A549 (cell line): ENCODE data around the gene SNAP29. TPM values are rescaled to one million over a fixed set of nuclear protein-coding genes. Genes with fewer than 3 reads are reported as not detected.

ENCODE experiments used
- ATAC-seq, 2 experiments: fragments of 200-7000 bp in 1 of 2; fragments of >200 bp in 1 of 2; cut with Nextera tagmentation in 1 of 2; cut with Tn5 transposase in 1 of 2; 3 replicates each; pipeline versions ENCODE4 v1.8.0 to v1.9.1; 2018 to 2020; ENCODE audit warnings: mild to moderate bottlenecking in 1 of 2, moderate library complexity in 1 of 2
- CTCF ChIA-PET: fragments of 300-600 bp; sonication (Branson Sonifier 250); formaldehyde crosslinking; extraction: SDS; loops from one replicate; lab custom pipeline; 2021; ENCODE audit warnings: antibody characterized with exemption, inconsistent platforms; lab: Yijun Ruan, JAX
- POLR2A ChIA-PET: fragments of 350-600 bp; formaldehyde crosslinking; extraction: SDS; loops from one replicate; lab custom pipeline; 2021; ENCODE audit warnings: antibody characterized with exemption, inconsistent platforms; lab: Yijun Ruan, JAX
- DNase-seq, 2 experiments: peaks; one replicate each; pipeline versions ENCODE4 v3.0.0 to v3.0.0-alpha.2; 2011 to 2016; ENCODE audit warnings: low read depth in 1 of 2, low spot score in 1 of 2
- FAIRE-seq: peaks from 2 replicates; lab custom pipeline; 2011; peaks lifted over from hg19 to GRCh38; lab: Jason Lieb, UNC
- H3K27ac ChIP-seq, 2 experiments: fragments of >200 bp; sonication (Bioruptor Twin); formaldehyde crosslinking; 3 replicates each; pipeline ENCODE4 v1.5.1; 2016 to 2017
- H3K4me1 ChIP-seq: fragments of >200 bp; sonication (Bioruptor Twin); formaldehyde crosslinking; 3 replicates; pipeline ENCODE4 v1.6.1; 2016
- H3K4me2 ChIP-seq: fragments of >200 bp; sonication (Bioruptor Twin); formaldehyde crosslinking; 3 replicates; pipeline ENCODE4 v1.6.1; 2016
- H3K4me3 ChIP-seq: fragments of >200 bp; sonication (Bioruptor Twin); formaldehyde crosslinking; 3 replicates; pipeline ENCODE4 v1.5.1; 2016
- H3K9me3 ChIP-seq: fragments of >200 bp; sonication (Bioruptor Twin); formaldehyde crosslinking; 3 replicates; pipeline ENCODE4 v1.6.1; 2016
- CBX2 ChIP-seq: fragments of 200-600 bp; sonication (generic); IDR thresholded peaks from 2 replicates; pipeline ENCODE4 v1.6.1; 2016; ENCODE audit warnings: low read depth, mild to moderate bottlenecking, borderline replicate concordance
- CBX8 ChIP-seq: fragments of 200-600 bp; sonication (generic); IDR thresholded peaks from 2 replicates; pipeline ENCODE4 v1.6.1; 2016
- CEBPB ChIP-seq, 2 experiments: fragments of >200 bp in 1 of 2; sonication (Bioruptor Twin) in 1 of 2; formaldehyde crosslinking in 1 of 2; IDR thresholded peaks; 2 replicates each; pipeline ENCODE4 v1.6.1; 2012 to 2016
- CHD2 ChIP-seq: fragments of 150-350 bp; IDR thresholded peaks from 2 replicates; pipeline ENCODE4 v1.6.1; 2014; ENCODE audit warnings: low read length; ENCODE audit not compliant: partially characterized antibody
- CHD4 ChIP-seq: fragments of 200-600 bp; sonication (generic); IDR thresholded peaks from 2 replicates; pipeline ENCODE4 v1.6.1; 2016; ENCODE audit warnings: antibody characterized with exemption, mild to moderate bottlenecking, borderline replicate concordance
- EHF ChIP-seq: fragments of 250-450 bp; sonication (Bioruptor Pico); IDR thresholded peaks from 2 replicates; pipeline ENCODE4 v1.5.0; 2020; ENCODE audit warnings: mild to moderate bottlenecking
- EP300 ChIP-seq, 2 experiments: fragments of >200 bp; sonication (Bioruptor Twin); formaldehyde crosslinking; IDR thresholded peaks; 2 replicates in 1 of 2; 3 replicates in 1 of 2; pipeline ENCODE4 v1.6.1; 2016 to 2017
- FOSB ChIP-seq: fragments of 250-450 bp; sonication (Bioruptor Pico); IDR thresholded peaks from 2 replicates; pipeline ENCODE4 v1.5.0; 2020; ENCODE audit warnings: mild to moderate bottlenecking, moderate library complexity
- FOSL2 ChIP-seq, 2 experiments: fragments of 450-650 bp in 1 of 2; fragments of >200 bp in 1 of 2; sonication (Bioruptor Twin) in 1 of 2; formaldehyde crosslinking; IDR thresholded peaks; 2 replicates each; pipeline versions ENCODE4 v1.5.0 to v1.6.1; 2016 to 2020; ENCODE audit warnings: mild to moderate bottlenecking in 1 of 2, moderate library complexity in 1 of 2
- HDAC2 ChIP-seq: fragments of 200-600 bp; sonication (generic); IDR thresholded peaks from 2 replicates; pipeline ENCODE4 v1.6.1; 2016
- HOXA7 ChIP-seq: fragments of 250-450 bp; sonication (Bioruptor Pico); IDR thresholded peaks from 2 replicates; pipeline ENCODE4 v1.5.0; 2020; ENCODE audit warnings: mild to moderate bottlenecking, moderate library complexity
- HOXB13 ChIP-seq: fragments of 250-450 bp; sonication (Bioruptor Pico); IDR thresholded peaks from 2 replicates; pipeline ENCODE4 v1.5.0; 2020; ENCODE audit warnings: low read depth, mild to moderate bottlenecking, moderate library complexity
- HOXB5 ChIP-seq: fragments of 250-450 bp; sonication (Bioruptor Pico); IDR thresholded peaks from 2 replicates; pipeline ENCODE4 v1.5.0; 2020; ENCODE audit warnings: mild to moderate bottlenecking, moderate library complexity
- JUN ChIP-seq, 2 experiments: fragments of >200 bp; sonication (Bioruptor Twin); formaldehyde crosslinking; IDR thresholded peaks; 2 replicates in 1 of 2; 3 replicates in 1 of 2; pipeline ENCODE4 v1.6.1; 2016 to 2017
- JUNB ChIP-seq: fragments of >200 bp; sonication (Bioruptor Twin); formaldehyde crosslinking; IDR thresholded peaks from 2 replicates; pipeline ENCODE4 v1.6.1; 2016
- KDM1A ChIP-seq: fragments of 200-600 bp; sonication (generic); IDR thresholded peaks from 2 replicates; pipeline ENCODE4 v1.6.1; 2016; ENCODE audit warnings: low read depth, mild to moderate bottlenecking
- KDM5A ChIP-seq: fragments of 200-600 bp; sonication (generic); IDR thresholded peaks from 2 replicates; pipeline ENCODE4 v1.6.1; 2016; ENCODE audit warnings: antibody characterized with exemption, mild to moderate bottlenecking
- MAZ ChIP-seq: fragments of 150-350 bp; IDR thresholded peaks from 2 replicates; pipeline ENCODE4 v1.6.1; 2014; ENCODE audit warnings: antibody characterized with exemption, low read depth, low read length, borderline replicate concordance
- MYC ChIP-seq: IDR thresholded peaks from 2 replicates; pipeline ENCODE4 v1.6.1; 2012; ENCODE audit warnings: mild to moderate bottlenecking, inconsistent platforms, low read length, improper control_type of control experiment, borderline replicate concordance
- NFE2L2 ChIP-seq: fragments of 150-350 bp; conservative IDR thresholded peaks from 2 replicates; pipeline ENCODE4 v1.6.1; 2014; ENCODE audit warnings: low read length
- NPAS2 ChIP-seq: fragments of 250-450 bp; sonication (Bioruptor Pico); IDR thresholded peaks from 2 replicates; pipeline ENCODE4 v1.8.0; 2022; ENCODE audit warnings: mild to moderate bottlenecking, moderate library complexity, borderline replicate concordance
- POLR2A ChIP-seq: IDR thresholded peaks from 2 replicates; pipeline ENCODE4 v1.6.1; 2012; ENCODE audit warnings: mild to moderate bottlenecking, low read length
- RAD21 ChIP-seq, 2 experiments: fragments of >200 bp in 1 of 2; sonication (Bioruptor Twin) in 1 of 2; formaldehyde crosslinking in 1 of 2; IDR thresholded peaks in 1 of 2; conservative IDR thresholded peaks in 1 of 2; 2 replicates in 1 of 2; 3 replicates in 1 of 2; pipeline ENCODE4 v1.6.1; 2012 to 2018; ENCODE audit warnings: inconsistent platforms in 1 of 2
- RARB ChIP-seq: fragments of 250-450 bp; sonication (Bioruptor Pico); IDR thresholded peaks from 2 replicates; pipeline ENCODE4 v1.8.0; 2021; ENCODE audit warnings: mild to moderate bottlenecking, moderate library complexity
- RCOR1 ChIP-seq: fragments of 150-350 bp; IDR thresholded peaks from 2 replicates; pipeline ENCODE4 v1.6.1; 2014; ENCODE audit warnings: antibody characterized with exemption, low read length, low read depth
- RFX5 ChIP-seq: fragments of 450-650 bp; IDR thresholded peaks from 2 replicates; pipeline ENCODE4 v1.7.1; 2014; ENCODE audit warnings: antibody characterized with exemption, mild to moderate bottlenecking, moderate library complexity
- SMC3 ChIP-seq: fragments of >200 bp; sonication (Bioruptor Twin); formaldehyde crosslinking; IDR thresholded peaks from 3 replicates; pipeline ENCODE4 v1.6.1; 2018; ENCODE audit warnings: inconsistent platforms
- SREBF2 ChIP-seq: fragments of 450-650 bp; IDR thresholded peaks from 2 replicates; pipeline ENCODE4 v1.6.1; 2014; ENCODE audit warnings: mild to moderate bottlenecking, moderate library complexity
- TFCP2L1 ChIP-seq: fragments of 250-450 bp; sonication (Bioruptor Pico); IDR thresholded peaks from 2 replicates; pipeline ENCODE4 v1.5.0; 2021; ENCODE audit warnings: mild to moderate bottlenecking
- TP53 ChIP-seq: fragments of 250-450 bp; sonication (Bioruptor Pico); IDR thresholded peaks from 2 replicates; pipeline ENCODE4 v1.5.0; 2021; ENCODE audit warnings: mild to moderate bottlenecking, moderate library complexity
- ZC3H11A ChIP-seq: fragments of 450-650 bp; IDR thresholded peaks from 2 replicates; pipeline ENCODE4 v1.6.1; 2014; ENCODE audit warnings: antibody characterized with exemption, mild to moderate bottlenecking
- ZNF302 ChIP-seq: fragments of 250-450 bp; sonication (Bioruptor Pico); IDR thresholded peaks from 2 replicates; pipeline ENCODE4 v1.9.0; 2021; ENCODE audit warnings: inconsistent platforms, mild to moderate bottlenecking, moderate library complexity
- ZSCAN20 ChIP-seq: fragments of 250-450 bp; sonication (Bioruptor Pico); IDR thresholded peaks from 2 replicates; pipeline ENCODE4 v1.8.0; 2022; ENCODE audit warnings: mild to moderate bottlenecking, moderate library complexity
- WGBS: methylation state at CpG from one replicate; pipeline ENCODE4 v1.1.6; 2017; ENCODE audit errors: missing lambda C conversion rate; 5-methylcytosine and 5-hydroxymethylcytosine counted together
- polyA minus RNA-seq: library from RNA; depleted of rRNA, polyadenylated mRNA; stranded (reverse); fragments of >200 nt; gene quantifications from 2 replicates; pipeline ENCODE4 v1.2.3, GENCODE V29; 2011; rRNA and poly(A)+ RNA removed
- polyA plus RNA-seq, 4 experiments: library from polyadenylated mRNA; depleted of rRNA in 3 of 4; stranded (reverse); fragments of >200 nt; fragmentation: RNase III in 1 of 4; extraction: RNeasy Plus Mini Kit Qiagen cat#74134 plus additional on column Dnase treatment in 1 of 4; gene quantifications; 2 replicates in 3 of 4; 3 replicates in 1 of 4; pipeline ENCODE4 v1.2.3, GENCODE V29; 2011 to 2017
- TF ChIP-seq, protein P1 (sequence below): fragments of 150-350 bp; IDR thresholded peaks from 2 replicates; pipeline ENCODE4 v1.6.1; 2014; ENCODE audit warnings: low read depth, mild to moderate bottlenecking, low read length
- TF ChIP-seq, protein P2 (sequence below): IDR thresholded peaks from 2 replicates; pipeline ENCODE4 v1.6.1; 2012
- TF ChIP-seq, protein P3 (sequence below): fragments of 250-450 bp; sonication (Bioruptor Pico); IDR thresholded peaks from 2 replicates; pipeline ENCODE4 v1.5.0; 2021; ENCODE audit warnings: mild to moderate bottlenecking, moderate library complexity, borderline replicate concordance
- TF ChIP-seq, protein P4 (sequence below): fragments of 450-650 bp; IDR thresholded peaks from 2 replicates; pipeline ENCODE4 v1.6.1; 2014; ENCODE audit warnings: antibody characterized with exemption
- TF ChIP-seq, protein P5 (sequence below): IDR thresholded peaks from 2 replicates; pipeline ENCODE4 v1.6.1; 2012; ENCODE audit warnings: low read depth, borderline replicate concordance

Gene SNAP29
- 20.1 and 23.4 TPM in 2 replicates for polyA plus RNA-seq (2011; rRNA removed)
- polyA plus RNA-seq (2012; cell fraction: cytosol; rRNA removed), result 13.3 and 14.1 TPM in 2 replicates
- 5.8 and 6.9 TPM in 2 replicates for polyA plus RNA-seq (2012; cell fraction: nucleus; rRNA removed)
- polyA plus RNA-seq (2017; fragmentation: RNase III; extraction: RNeasy Plus Mini Kit Qiagen cat#74134 plus additional on column Dnase treatment), result 13.4 to 14.2 TPM (median 13.8 TPM) in 3 replicates
- 8.9 and 9.6 TPM in 2 replicates for polyA minus RNA-seq

DNA sequence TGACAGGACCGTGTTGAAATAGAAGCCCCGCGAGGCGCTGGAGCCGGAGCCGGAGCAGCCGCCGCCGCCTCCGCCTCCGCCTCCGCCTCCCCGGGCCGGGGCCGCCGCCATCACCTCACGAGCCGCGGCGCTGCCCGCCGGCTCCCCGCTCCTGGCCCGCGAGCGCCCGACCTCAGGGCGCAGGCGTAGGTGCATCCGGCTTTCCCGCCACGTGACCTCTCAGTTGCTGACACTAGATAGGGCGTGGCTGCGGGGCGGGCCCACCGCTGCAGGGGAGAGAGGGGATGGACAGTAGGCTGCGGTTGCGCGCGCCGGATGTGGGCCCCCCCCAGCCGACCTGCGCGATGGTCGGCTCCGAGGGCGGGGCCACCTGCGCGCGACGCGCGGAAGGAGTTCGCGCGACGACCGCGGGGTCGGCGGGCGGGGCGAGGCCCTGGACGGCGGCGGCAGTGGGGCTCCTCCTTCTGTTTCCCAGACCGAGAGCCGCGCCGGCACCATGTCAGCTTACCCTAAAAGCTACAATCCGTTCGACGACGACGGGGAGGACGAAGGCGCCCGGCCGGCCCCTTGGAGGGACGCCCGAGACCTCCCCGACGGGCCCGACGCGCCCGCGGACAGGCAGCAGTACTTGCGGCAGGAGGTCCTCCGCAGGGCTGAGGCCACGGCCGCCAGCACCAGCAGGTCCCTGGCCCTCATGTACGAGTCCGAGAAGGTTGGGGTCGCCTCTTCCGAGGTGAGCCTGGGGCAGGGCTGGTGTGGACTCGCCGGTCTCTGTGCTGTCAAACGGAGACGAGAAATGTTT is at the start of gene SNAP29, which contains the start of gene PI4KA:
TSS of gene SNAP29 (plus strand) at position 393 of the 802 bp plus-strand sequence. CDS start at position 497, 104 bp downstream.
TSS of gene PI4KA (minus strand) at position 197 of the 802 bp plus-strand sequence. CDS start at position 111, 86 bp downstream.
- peak within 1 kb of the TSS; percentile 83 for H3K4me2 ChIP-seq
- FAIRE-seq, result no peak
- peaks cover 5% of the 10 kb centered on the region; the same call in 1 of the 3 replicates for H3K4me1 ChIP-seq
- WGBS, result 0% methylated on average over 6 of the region's 100 CpGs
- H3K4me3 ChIP-seq, result peak within 1 kb of the TSS; percentile 78
- H3K27ac ChIP-seq, result peak within 1 kb of the TSS; percentile 77 to 93
- ChIA-PET POLR2A (no interaction called here), CTCF (interaction anchor here (0.8 to 2.4 kb wide), 4 partner anchors 19 to 81 kb away, joined by 3 to 8 read pairs (median 3); no protein-coding TSS in a partner anchor)
- peak; percentile 92 for ATAC-seq
- DNase-seq, result peak; percentile 89 to 97
- H3K9me3 ChIP-seq, result no peaks in the 10 kb centered on the region
- TF ChIP-seq NPAS2 (CRISPR knock-in tag) (peak; percentile 56; the same call in 1 of the 2 replicates), KDM5A (0 out of 2 replicates have a peak, but pooled peaks have one; percentile 14), CHD4 (no peak), TFCP2L1 (no peak), SREBF2 (no peak), HDAC2 (no peak), MAZ (0 out of 2 replicates have a peak, but pooled peaks have one; percentile 55), ZSCAN20 (CRISPR knock-in tag) (no peak), NFE2L2 (no peak), SMC3 (no peak), RCOR1 (no peak), RAD21 (conservative IDR thresholded peaks at IDR 0.05 in 1 of 2, IDR thresholded peaks at IDR 0.05 in 1 of 2) (no peak), CHD2 (no peak), TP53 (CRISPR knock-in tag) (no peak; the same call in 1 of the 2 replicates), CEBPB (IDR thresholded peaks at IDR 0.05) (no peak), FOSB (CRISPR knock-in tag) (no peak), MYC (no peak), EP300 (IDR thresholded peaks at IDR 0.05) (no peak), HOXB5 (CRISPR knock-in tag) (no peak), EHF (CRISPR knock-in tag) (no peak), ZC3H11A (no peak), JUN (IDR thresholded peaks at IDR 0.05) (peak; percentile 22 to 75; a peak in 1 of 5 replicates), RARB (CRISPR knock-in tag) (no peak), CBX8 (no peak), JUNB (no peak), ZNF302 (CRISPR knock-in tag) (no peak), CBX2 (no peak), RFX5 (no peak), FOSL2 (IDR thresholded peaks at IDR 0.05) (no peak), FOSL2 (CRISPR knock-in tag; IDR thresholded peaks at IDR 0.05) (no peak), POLR2A (peak; percentile 37), HOXA7 (no peak), HOXB13 (no peak), KDM1A (no peak)
- TF ChIP-seq, protein P1, sequence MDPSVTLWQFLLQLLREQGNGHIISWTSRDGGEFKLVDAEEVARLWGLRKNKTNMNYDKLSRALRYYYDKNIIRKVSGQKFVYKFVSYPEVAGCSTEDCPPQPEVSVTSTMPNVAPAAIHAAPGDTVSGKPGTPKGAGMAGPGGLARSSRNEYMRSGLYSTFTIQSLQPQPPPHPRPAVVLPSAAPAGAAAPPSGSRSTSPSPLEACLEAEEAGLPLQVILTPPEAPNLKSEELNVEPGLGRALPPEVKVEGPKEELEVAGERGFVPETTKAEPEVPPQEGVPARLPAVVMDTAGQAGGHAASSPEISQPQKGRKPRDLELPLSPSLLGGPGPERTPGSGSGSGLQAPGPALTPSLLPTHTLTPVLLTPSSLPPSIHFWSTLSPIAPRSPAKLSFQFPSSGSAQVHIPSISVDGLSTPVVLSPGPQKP, result 0 out of 2 replicates have a peak, but pooled peaks have one; percentile 44
- TF ChIP-seq, protein P2, sequence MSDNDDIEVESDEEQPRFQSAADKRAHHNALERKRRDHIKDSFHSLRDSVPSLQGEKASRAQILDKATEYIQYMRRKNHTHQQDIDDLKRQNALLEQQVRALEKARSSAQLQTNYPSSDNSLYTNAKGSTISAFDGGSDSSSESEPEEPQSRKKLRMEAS, result peak; percentile 75
- TF ChIP-seq, protein P3, sequence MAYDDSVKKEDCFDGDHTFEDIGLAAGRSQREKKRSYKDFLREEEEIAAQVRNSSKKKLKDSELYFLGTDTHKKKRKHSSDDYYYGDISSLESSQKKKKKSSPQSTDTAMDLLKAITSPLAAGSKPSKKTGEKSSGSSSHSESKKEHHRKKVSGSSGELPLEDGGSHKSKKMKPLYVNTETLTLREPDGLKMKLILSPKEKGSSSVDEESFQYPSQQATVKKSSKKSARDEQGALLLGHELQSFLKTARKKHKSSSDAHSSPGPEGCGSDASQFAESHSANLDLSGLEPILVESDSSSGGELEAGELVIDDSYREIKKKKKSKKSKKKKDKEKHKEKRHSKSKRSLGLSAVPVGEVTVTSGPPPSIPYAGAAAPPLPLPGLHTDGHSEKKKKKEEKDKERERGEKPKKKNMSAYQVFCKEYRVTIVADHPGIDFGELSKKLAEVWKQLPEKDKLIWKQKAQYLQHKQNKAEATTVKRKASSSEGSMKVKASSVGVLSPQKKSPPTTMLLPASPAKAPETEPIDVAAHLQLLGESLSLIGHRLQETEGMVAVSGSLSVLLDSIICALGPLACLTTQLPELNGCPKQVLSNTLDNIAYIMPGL (CRISPR knock-in tag), result no peak
- TF ChIP-seq, protein P4, sequence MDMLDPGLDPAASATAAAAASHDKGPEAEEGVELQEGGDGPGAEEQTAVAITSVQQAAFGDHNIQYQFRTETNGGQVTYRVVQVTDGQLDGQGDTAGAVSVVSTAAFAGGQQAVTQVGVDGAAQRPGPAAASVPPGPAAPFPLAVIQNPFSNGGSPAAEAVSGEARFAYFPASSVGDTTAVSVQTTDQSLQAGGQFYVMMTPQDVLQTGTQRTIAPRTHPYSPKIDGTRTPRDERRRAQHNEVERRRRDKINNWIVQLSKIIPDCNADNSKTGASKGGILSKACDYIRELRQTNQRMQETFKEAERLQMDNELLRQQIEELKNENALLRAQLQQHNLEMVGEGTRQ, result peak; percentile 90
- TF ChIP-seq, protein P5, sequence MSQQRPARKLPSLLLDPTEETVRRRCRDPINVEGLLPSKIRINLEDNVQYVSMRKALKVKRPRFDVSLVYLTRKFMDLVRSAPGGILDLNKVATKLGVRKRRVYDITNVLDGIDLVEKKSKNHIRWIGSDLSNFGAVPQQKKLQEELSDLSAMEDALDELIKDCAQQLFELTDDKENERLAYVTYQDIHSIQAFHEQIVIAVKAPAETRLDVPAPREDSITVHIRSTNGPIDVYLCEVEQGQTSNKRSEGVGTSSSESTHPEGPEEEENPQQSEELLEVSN, result 0 out of 2 replicates have a peak, but pooled peaks have one; percentile 53
